NCI-H1092 (cell line): ENCODE data around the gene PHGDH.

Source experiments
- DNase-seq: peaks from one replicate; lab custom pipeline; 2025; lab: John Stamatoyannopoulos, UW

The PHGDH gene

GRCh38 chr1:119791377-119791776, 79.6 kb downstream of the PHGDH start:
- DNase-seq, result no peak
